B cell (primary cell): ENCODE results near the gene ZNF585A.

Experiments used
- CTCF ChIP-seq: fragments of 200-600 bp; IDR thresholded peaks from one replicate; pipeline ENCODE4 v1.8.0; 2022; ENCODE audit warnings: antibody characterized with exemption, mild to moderate bottlenecking
- EZH2 ChIP-seq: IDR thresholded peaks from 2 replicates; pipeline ENCODE4 v1.6.1; 2012; ENCODE audit warnings: borderline replicate concordance, low read depth, mild to moderate bottlenecking, moderate library complexity, low read length; ENCODE audit not compliant: insufficient read depth, poor library complexity, severe bottlenecking

- TF ChIP-seq CTCF, result no peak
- TF ChIP-seq EZH2, result no peak
These were observed 24.3 kb downstream of the ZNF585A start for GRCh38 chr19:37148214-37148613.
